Measurements from ENCODE around the gene ORC3.
"Not testable (repeated sequence)": the region's sequence is repeated elsewhere in the genome, so short reads cannot be mapped to it uniquely, and the experiment has no call there.

Gene ORC3

GRCh38 chr6:87687296-87687695 lies 97.4 kb downstream of the ORC3 start:
- DNase-seq (ENCODE audit: low spot score in 2 of 2) (no peak), ATAC-seq (no peak)
- peaks cover 59% of the 10 kb centered on the region for H3K36me3 Mint-ChIP-seq
- H3K4me3 Mint-ChIP-seq: no peak overlapping the region
- H3K9me3 Mint-ChIP-seq: no peaks in the 10 kb centered on the region
- no peak overlapping the region for H3K27ac Mint-ChIP-seq
- H3K4me1 Mint-ChIP-seq: peaks cover 59% of the 10 kb centered on the region

- Mint-ChIP-seq H3K36me3 (peaks cover 59% of the 10 kb centered on the region), H3K4me1 (peaks cover 58% of the 10 kb centered on the region)
- DNase-seq (ENCODE audit: low spot score in 2 of 2); H3K9me3 Mint-ChIP-seq; ATAC-seq; H3K4me3 Mint-ChIP-seq; H3K27ac Mint-ChIP-seq: not testable (repeated sequence)
Observed at GRCh38 chr6:87687893-87688292, 98.0 kb downstream of the ORC3 start.

GRCh38 chr6:87690441-87690840 lies 100.5 kb downstream of the ORC3 start:
- H3K9me3 Mint-ChIP-seq: no peaks in the 10 kb centered on the region
- peaks cover 47% of the 10 kb centered on the region for H3K4me1 Mint-ChIP-seq
- DNase-seq (ENCODE audit: low spot score in 2 of 2) (no peak), ATAC-seq (no peak)
- peaks cover 68% of the 10 kb centered on the region for H3K36me3 Mint-ChIP-seq
- no peak overlapping the region for H3K27ac Mint-ChIP-seq
- no peak overlapping the region for H3K4me3 Mint-ChIP-seq

- Mint-ChIP-seq H3K36me3 (peaks cover 68% of the 10 kb centered on the region), H3K4me1 (peaks cover 48% of the 10 kb centered on the region), H3K9me3 (no peaks in the 10 kb centered on the region), H3K27ac (peak overlapping the region; percentile 58), H3K4me3 (peak overlapping the region; percentile 15)
- ATAC-seq (peak; percentile 79), DNase-seq (ENCODE audit: low spot score in 2 of 2) (no peak)
Observed at GRCh38 chr6:87692086-87692485, 102.2 kb downstream of the ORC3 start.

- H3K9me3 Mint-ChIP-seq; DNase-seq (ENCODE audit: low spot score in 2 of 2); H3K27ac Mint-ChIP-seq; ATAC-seq: not testable (repeated sequence)
- Mint-ChIP-seq H3K4me1 (peaks cover 46% of the 10 kb centered on the region), H3K36me3 (peaks cover 86% of the 10 kb centered on the region), H3K4me3 (peak overlapping the region; percentile 80)
Observed at GRCh38 chr6:87696817-87697216, 106.9 kb downstream of the ORC3 start.

GRCh38 chr6:87697581-87698546 lies 107.9 kb downstream of the ORC3 start:
- Mint-ChIP-seq H3K27ac (peak overlapping the region; percentile 33), H3K9me3 (no peaks in the 10 kb centered on the region), H3K4me3 (peak overlapping the region; percentile 80), H3K36me3 (peaks cover 85% of the 10 kb centered on the region), H3K4me1 (peaks cover 44% of the 10 kb centered on the region)
- no peak for DNase-seq (ENCODE audit: low spot score in 2 of 2)
- ATAC-seq: no peak

- Mint-ChIP-seq H3K4me1 (peaks cover 47% of the 10 kb centered on the region), H3K4me3 (peak overlapping the region; percentile 80), H3K27ac (peak overlapping the region; percentile 97), H3K36me3 (peaks cover 78% of the 10 kb centered on the region), H3K9me3 (no peaks in the 10 kb centered on the region)
- DNase-seq (ENCODE audit: low spot score in 2 of 2): no peak
- ATAC-seq: no peak
Observed at GRCh38 chr6:87698547-87699006, 108.6 kb downstream of the ORC3 start.

GRCh38 chr6:87699576-87699975 lies 109.6 kb downstream of the ORC3 start:
- Mint-ChIP-seq H3K36me3 (peaks cover 72% of the 10 kb centered on the region), H3K9me3 (no peaks in the 10 kb centered on the region), H3K4me3 (peak overlapping the region; percentile 80), H3K27ac (peak overlapping the region; percentile 97), H3K4me1 (peaks cover 43% of the 10 kb centered on the region)
- ATAC-seq (no peak), DNase-seq (ENCODE audit: low spot score in 2 of 2) (no peak)

GRCh38 chr6:87700397-87701343 lies 110.7 kb downstream of the ORC3 start:
- peaks cover 47% of the 10 kb centered on the region for H3K4me1 Mint-ChIP-seq
- no peak for DNase-seq (ENCODE audit: low spot score in 2 of 2)
- H3K36me3 Mint-ChIP-seq: peaks cover 68% of the 10 kb centered on the region
- ATAC-seq: peak; percentile 26
- H3K27ac Mint-ChIP-seq: peak overlapping the region; percentile 97
- peak overlapping the region; percentile 80 for H3K4me3 Mint-ChIP-seq
- no peaks in the 10 kb centered on the region for H3K9me3 Mint-ChIP-seq

- peak; percentile 40 to 78 for DNase-seq (ENCODE audit: low spot score in 2 of 2)
- peaks cover 47% of the 10 kb centered on the region for H3K4me1 Mint-ChIP-seq
Observed at GRCh38 chr6:87701344-87701675, 111.4 kb downstream of the ORC3 start.

GRCh38 chr6:87701676-87702588 lies 112.0 kb downstream of the ORC3 start, which contains the start of gene AKIRIN2:
AKIRIN2 (minus strand) TSS chr6:87702233; CDS start chr6:87701684, 549 bp downstream.
- DNase-seq (ENCODE audit: low spot score in 2 of 2): peak; percentile 92 to 98
- peak; percentile 78 for ATAC-seq
- Mint-ChIP-seq H3K4me3 (peak within 1 kb of the TSS; percentile 80), H3K36me3 (peaks cover 62% of the 10 kb centered on the region), H3K9me3 (no peaks in the 10 kb centered on the region), H3K4me1 (peaks cover 46% of the 10 kb centered on the region), H3K27ac (peak within 1 kb of the TSS; percentile 97)

More at GRCh38 chr6:87701344-87701675, 111.4 kb downstream of the ORC3 start:
- Mint-ChIP-seq H3K9me3 (no peaks in the 10 kb centered on the region), H3K4me3 (peak overlapping the region; percentile 80), H3K36me3 (peaks cover 67% of the 10 kb centered on the region), H3K27ac (peak overlapping the region; percentile 97)
- no peak for ATAC-seq

GRCh38 chr6:87702589-87702945 lies 112.6 kb downstream of the ORC3 start:
- H3K36me3 Mint-ChIP-seq: peaks cover 56% of the 10 kb centered on the region
- no peaks in the 10 kb centered on the region for H3K9me3 Mint-ChIP-seq
- peak overlapping the region; percentile 80 for H3K4me3 Mint-ChIP-seq
- peak overlapping the region; percentile 97 for H3K27ac Mint-ChIP-seq
- ATAC-seq (no peak), DNase-seq (ENCODE audit: low spot score in 2 of 2) (no peak)
- peaks cover 45% of the 10 kb centered on the region for H3K4me1 Mint-ChIP-seq

GRCh38 chr6:87703039-87703438 lies 113.1 kb downstream of the ORC3 start:
- Mint-ChIP-seq H3K4me1 (peaks cover 40% of the 10 kb centered on the region), H3K4me3 (peak overlapping the region; percentile 80), H3K27ac (peak overlapping the region; percentile 97), H3K36me3 (peaks cover 51% of the 10 kb centered on the region)
- not testable (repeated sequence) for DNase-seq (ENCODE audit: low spot score in 2 of 2); H3K9me3 Mint-ChIP-seq; ATAC-seq

- Mint-ChIP-seq H3K27ac (peak overlapping the region; percentile 69), H3K9me3 (no peaks in the 10 kb centered on the region), H3K36me3 (peaks cover 30% of the 10 kb centered on the region), H3K4me3 (peak overlapping the region; percentile 0), H3K4me1 (peaks cover 36% of the 10 kb centered on the region)
- ATAC-seq (peak; percentile 84), DNase-seq (ENCODE audit: low spot score in 2 of 2) (peak; percentile 24 to 77)
Observed at GRCh38 chr6:87705070-87705691, 115.2 kb downstream of the ORC3 start.
